Panc1 (cell line): Measurements from ENCODE around the gene KRT25. TPM values are rescaled to one million over a fixed set of nuclear protein-coding genes. Genes with fewer than 3 reads are reported as not detected.

Experiments
- ATAC-seq: fragments of 200-7000 bp; cut with Tn5 transposase; 2 replicates; pipeline ENCODE4 v1.9.1; 2020; ENCODE audit warnings: mild to moderate bottlenecking, moderate library complexity
- BruUV-seq: library from RNA; stranded (reverse); fragments of 400-500 nt; replicated peaks from 2 replicates; lab custom pipeline; 2021; lab: Mats Ljungman, UMichigan
- CTCF ChIA-PET: fragments of 300-600 bp; sonication (Branson Sonifier 250); formaldehyde crosslinking; loops from one replicate; lab custom pipeline; 2022; ENCODE audit warnings: antibody characterized with exemption; lab: Charles Lee
- POLR2A ChIA-PET: fragments of 300-600 bp; sonication (Branson Sonifier 250); formaldehyde crosslinking; loops from one replicate; lab custom pipeline; 2022; ENCODE audit warnings: antibody characterized with exemption; lab: Charles Lee
- DNase-seq: peaks from one replicate; pipeline ENCODE4 v3.0.0-alpha.2; 2010; ENCODE audit warnings: low read depth, low spot score
- H3K27ac ChIP-seq: 2 replicates; pipeline ENCODE4 v1.5.1; 2011; ENCODE audit warnings: mild to moderate bottlenecking, low read length, inconsistent platforms
- H3K27me3 ChIP-seq: fragments of 200-500 bp; sonication (Bioruptor generic); 2 replicates; pipeline ENCODE4 v1.6.0; 2014; ENCODE audit warnings: low read length, inconsistent platforms; ENCODE audit not compliant: control insufficient read depth, insufficient read depth
- H3K36me3 ChIP-seq: fragments of 200-500 bp; sonication (Bioruptor generic); 2 replicates; pipeline ENCODE4 v1.5.1; 2014; ENCODE audit warnings: inconsistent platforms, mild to moderate bottlenecking, low read length, moderate library complexity; ENCODE audit not compliant: control insufficient read depth, insufficient read depth
- H3K4me1 ChIP-seq: 2 replicates; pipeline ENCODE4 v1.5.1; 2011; ENCODE audit warnings: inconsistent platforms, mild to moderate bottlenecking, low read length, moderate library complexity; ENCODE audit not compliant: control insufficient read depth, insufficient read depth
- H3K4me3 ChIP-seq, 2 experiments: 2 replicates each; pipeline ENCODE4 v1.5.1; 2011 to 2012; ENCODE audit warnings: low read depth in 2 of 2, low read length in 2 of 2, mild to moderate bottlenecking in 2 of 2, inconsistent platforms in 1 of 2, moderate library complexity in 1 of 2
- H3K9me3 ChIP-seq: fragments of 200-500 bp; sonication (Bioruptor generic); 2 replicates; pipeline ENCODE4 v1.5.1; 2014; ENCODE audit warnings: low read depth, mild to moderate bottlenecking, inconsistent platforms, low read length, moderate library complexity; ENCODE audit not compliant: control insufficient read depth, insufficient read depth
- CTCF ChIP-seq: fragments of 450-650 bp; IDR thresholded peaks from 2 replicates; pipeline ENCODE4 v1.5.1; 2017; ENCODE audit warnings: mild to moderate bottlenecking
- POLR2AphosphoS5 ChIP-seq: IDR thresholded peaks from 2 replicates; pipeline ENCODE4 v1.6.1; 2012; ENCODE audit warnings: mild to moderate bottlenecking, low read depth, low read length, moderate library complexity
- REST ChIP-seq, 2 experiments: IDR thresholded peaks; 2 replicates each; pipeline ENCODE4 v1.6.1; 2011 to 2012; ENCODE audit warnings: low read depth in 2 of 2, control low read depth in 1 of 2, low read length in 1 of 2, mild to moderate bottlenecking in 1 of 2, moderate library complexity in 1 of 2; ENCODE audit not compliant: insufficient read depth in 1 of 2
- SIN3A ChIP-seq: IDR thresholded peaks from 2 replicates; pipeline ENCODE4 v1.6.1; 2012; ENCODE audit warnings: low read depth, mild to moderate bottlenecking, low read length, moderate library complexity, borderline replicate concordance; ENCODE audit not compliant: insufficient read depth
- TCF7L2 ChIP-seq: IDR thresholded peaks from 2 replicates; pipeline ENCODE4 v1.6.1; 2011; ENCODE audit warnings: mild to moderate bottlenecking, low read depth, low read length, inconsistent platforms
- in situ Hi-C: cut with HindIII; loops from 2 replicates; pipeline ENCODE4 v1.10.0; 2016; ENCODE audit warnings: low sequenced_read_pairs, low pct_unique_long_range_greater_than_20kb
- intact Hi-C: fragments of 100-400 bp; cut with micrococcal nuclease; formaldehyde crosslinking; loops from one replicate; pipeline ENCODE4 v1.10.0; 2022; ENCODE audit not compliant: unreplicated experiment
- total RNA-seq: library from RNA; stranded (reverse); gene quantifications from one replicate; pipeline ENCODE4 v1.2.1, GENCODE V29; 2021; ENCODE audit not compliant: unreplicated experiment

The KRT25 gene
- total RNA-seq, 1 experiment from 2014 or later, result not detected

GRCh38 chr17:40707745-40708144 is 47.4 kb downstream of the KRT25 start:
- ATAC-seq, result no peak
- POLR2A ChIA-PET, result no interaction called here
- no peaks in the 10 kb centered on the region for H3K9me3 ChIP-seq
- TF ChIP-seq CTCF (no peak), SIN3A (no peak), REST (IDR thresholded peaks at IDR 0.05; ENCODE audit: insufficient read depth in 1 of 2, low read depth in 2 of 2, low read length in 1 of 2) (no peak), TCF7L2 (no peak), POLR2AphosphoS5 (no peak)
- 0 out of 2 replicates have a peak, but pooled peaks cover 3% of the 10 kb centered on the region for H3K27me3 ChIP-seq
- in situ Hi-C loops (no loop called here), intact Hi-C loops (no loop called here)
- BruUV-seq, result no TSS peak
- CTCF ChIA-PET, result no interaction called here
- no peak overlapping the region for H3K27ac ChIP-seq
- H3K4me3 ChIP-seq, result no peak overlapping the region
- DNase-seq, result no peak
- H3K4me1 ChIP-seq, result no peaks in the 10 kb centered on the region
- H3K36me3 ChIP-seq, result no peaks in the 10 kb centered on the region

GRCh38 chr17:40705584-40705983 is 49.5 kb downstream of the KRT25 start:
- ChIA-PET CTCF (no interaction called here), POLR2A (interaction anchor here (0.7 kb wide), 1 partner anchor 204 kb away, joined by 14 read pairs; the partner anchor contains the start of gene TNS4)
- Histone ChIP-seq H3K4me1 (no peaks in the 10 kb centered on the region), H3K27ac (no peak overlapping the region), H3K4me3 (no peak overlapping the region), H3K27me3 (0 out of 2 replicates have a peak, but pooled peaks cover 3% of the 10 kb centered on the region), H3K36me3 (no peaks in the 10 kb centered on the region), H3K9me3 (no peaks in the 10 kb centered on the region)
- ATAC-seq, result no peak
- DNase-seq, result no peak
- in situ Hi-C loops, result no loop called here
- TF ChIP-seq CTCF (no peak), REST (IDR thresholded peaks at IDR 0.05; ENCODE audit: insufficient read depth in 1 of 2, low read depth in 2 of 2, low read length in 1 of 2) (no peak), TCF7L2 (no peak), POLR2AphosphoS5 (no peak), SIN3A (no peak)
- intact Hi-C loops, result no loop called here
- no TSS peak for BruUV-seq
